Measurements from ENCODE around the gene PSKH1. TPM values are rescaled to one million over a fixed set of nuclear protein-coding genes. Genes with fewer than 3 reads are reported as not detected.

PSKH1 gene
- total RNA-seq, 1 donor from 2014 or later: 17.8 TPM

DNA sequence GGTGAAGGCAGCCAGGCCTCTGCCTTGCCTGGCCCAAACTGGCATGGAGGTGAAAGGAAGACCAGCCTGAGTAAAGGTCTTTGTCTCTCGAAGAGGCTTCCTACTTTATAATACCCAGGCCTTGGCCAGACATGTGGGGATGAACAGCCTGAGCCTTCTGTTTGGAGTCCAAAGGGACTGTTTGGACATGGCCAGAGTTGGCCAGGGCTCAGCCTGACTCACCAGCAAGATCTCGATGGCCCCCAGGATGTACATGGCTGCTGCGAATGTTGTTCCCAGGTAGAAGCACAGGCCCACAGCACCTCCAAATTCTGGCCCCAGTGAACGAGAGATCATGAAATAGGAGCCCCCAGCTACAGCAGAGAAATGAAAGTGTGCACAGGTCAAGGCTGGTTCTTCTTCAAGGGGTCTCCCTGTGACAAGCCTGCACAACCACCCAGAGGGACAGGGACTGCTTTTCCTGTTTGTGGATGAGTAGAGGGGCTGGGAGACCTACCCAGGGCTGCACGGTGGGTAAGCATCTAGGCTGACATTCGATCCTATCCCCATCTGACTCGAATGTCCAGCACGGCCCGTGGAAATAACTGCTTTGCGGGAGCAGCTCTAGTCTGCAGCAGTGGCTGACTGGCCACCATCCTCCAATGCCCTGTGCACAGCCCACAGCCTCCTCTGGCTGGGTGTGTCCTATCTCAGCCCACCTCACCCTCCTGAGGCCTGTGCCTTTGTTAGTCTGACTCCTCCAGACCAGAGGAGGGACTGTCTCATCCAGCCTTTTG, 61.6 kb downstream of the PSKH1 start:
- Mint-ChIP-seq H3K4me3 (no peak overlapping the region), H3K4me1 (ENCODE audit: low read depth) (no peaks in the 10 kb centered on the region), H3K36me3 (ENCODE audit: low read depth) (peaks cover 8% of the 10 kb centered on the region), H3K27me3 (ENCODE audit: insufficient read depth) (no peaks in the 10 kb centered on the region), H3K27ac (no peak overlapping the region), H3K9me3 (no peaks in the 10 kb centered on the region)
- intact Hi-C loops (cut with micrococcal nuclease): no loop called here
- no peak for DNase-seq (ENCODE audit: low spot score)

DNA sequence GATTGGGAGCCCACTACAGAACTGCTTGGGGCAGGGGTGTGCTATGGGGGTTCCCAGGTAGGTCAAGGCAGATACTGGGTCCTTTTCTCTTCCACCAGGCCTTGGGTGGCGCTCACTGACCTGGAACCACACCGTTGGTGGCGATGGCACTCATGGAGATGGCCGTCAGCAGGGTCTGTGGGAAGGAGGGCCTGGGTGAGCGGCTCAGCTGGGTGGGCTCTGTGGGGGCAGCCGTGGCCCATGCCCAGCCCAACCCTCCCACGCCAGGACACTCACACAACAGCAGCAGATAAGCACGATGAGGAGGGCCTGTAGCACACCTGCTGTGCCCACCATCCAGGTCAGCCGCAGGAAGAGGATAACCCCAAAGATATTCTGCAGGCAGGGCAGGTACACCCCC, 64.6 kb downstream of the PSKH1 start:
- no peak for DNase-seq (ENCODE audit: low spot score)
- intact Hi-C loops (cut with micrococcal nuclease): no loop called here
- no peaks in the 10 kb centered on the region for H3K27me3 Mint-ChIP-seq (ENCODE audit: insufficient read depth)
- no peak overlapping the region for H3K4me3 Mint-ChIP-seq
- no peak overlapping the region for H3K27ac Mint-ChIP-seq
- peaks cover 14% of the 10 kb centered on the region for H3K36me3 Mint-ChIP-seq (ENCODE audit: low read depth)
- peaks cover 2% of the 10 kb centered on the region for H3K4me1 Mint-ChIP-seq (ENCODE audit: low read depth)
- no peaks in the 10 kb centered on the region for H3K9me3 Mint-ChIP-seq

GRCh38 chr16:67959536-67960329, 66.7 kb downstream of the PSKH1 start:
- Mint-ChIP-seq H3K27me3 (ENCODE audit: insufficient read depth) (no peaks in the 10 kb centered on the region), H3K4me1 (ENCODE audit: low read depth) (peaks cover 7% of the 10 kb centered on the region), H3K4me3 (no peak overlapping the region), H3K9me3 (no peaks in the 10 kb centered on the region), H3K36me3 (ENCODE audit: low read depth) (peaks cover 18% of the 10 kb centered on the region), H3K27ac (no peak overlapping the region)
- intact Hi-C loops (cut with micrococcal nuclease): no loop called here
- DNase-seq (ENCODE audit: low spot score): no peak

DNA sequence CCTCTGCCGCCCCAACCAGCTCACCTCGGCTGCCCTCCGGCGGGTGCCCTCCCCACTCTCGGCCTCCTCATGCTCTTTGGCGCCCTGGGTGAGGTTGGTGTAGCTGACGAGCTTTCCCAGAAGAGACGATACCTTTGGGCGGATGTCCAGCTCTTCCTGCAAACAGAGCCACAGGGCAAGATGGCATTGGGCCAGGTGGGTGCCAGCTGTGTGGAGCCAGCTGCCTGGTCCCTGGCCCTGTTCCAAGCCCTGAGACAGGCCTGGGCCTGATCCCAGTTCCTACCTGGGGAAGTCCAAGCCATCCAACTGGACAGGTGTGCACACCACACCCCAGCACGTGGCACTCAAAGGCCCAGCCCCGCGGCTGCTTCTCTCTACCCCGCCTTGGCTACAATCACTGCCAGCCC, 68.5 kb downstream of the PSKH1 start:
- intact Hi-C loops (cut with micrococcal nuclease): no loop called here
- no peaks in the 10 kb centered on the region for H3K9me3 Mint-ChIP-seq

DNA sequence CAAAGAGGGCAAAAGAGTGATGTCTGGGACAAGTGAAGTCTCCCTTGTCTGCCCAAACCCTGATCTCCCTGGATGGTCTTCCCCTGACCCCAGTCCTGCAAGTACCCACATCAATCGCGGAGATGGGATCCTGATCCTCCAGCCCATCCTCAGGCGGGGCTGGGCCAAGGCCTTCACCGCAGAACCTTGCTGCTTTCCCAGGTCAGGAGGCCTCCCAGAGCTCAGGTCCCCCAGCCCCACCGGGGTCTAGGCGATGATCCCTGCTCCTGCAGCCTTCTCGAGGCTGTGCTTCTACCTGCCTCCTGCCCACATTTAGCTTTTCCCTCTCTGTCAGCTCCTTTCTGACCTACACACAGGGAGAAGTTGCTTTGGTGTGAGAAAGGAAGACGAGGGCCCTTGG, 69.1 kb downstream of the PSKH1 start:
- no peaks in the 10 kb centered on the region for H3K9me3 Mint-ChIP-seq
- intact Hi-C loops (cut with micrococcal nuclease): no loop called here
- no peak overlapping the region for H3K27ac Mint-ChIP-seq

More for the DNA sequence above, 68.5 kb downstream of the PSKH1 start:
- Mint-ChIP-seq H3K4me1 (ENCODE audit: low read depth) (peaks cover 22% of the 10 kb centered on the region), H3K4me3 (no peak overlapping the region), H3K27ac (no peak overlapping the region), H3K27me3 (ENCODE audit: insufficient read depth) (no peaks in the 10 kb centered on the region), H3K36me3 (ENCODE audit: low read depth) (peaks cover 18% of the 10 kb centered on the region)
- DNase-seq (ENCODE audit: low spot score): no peak

DNA sequence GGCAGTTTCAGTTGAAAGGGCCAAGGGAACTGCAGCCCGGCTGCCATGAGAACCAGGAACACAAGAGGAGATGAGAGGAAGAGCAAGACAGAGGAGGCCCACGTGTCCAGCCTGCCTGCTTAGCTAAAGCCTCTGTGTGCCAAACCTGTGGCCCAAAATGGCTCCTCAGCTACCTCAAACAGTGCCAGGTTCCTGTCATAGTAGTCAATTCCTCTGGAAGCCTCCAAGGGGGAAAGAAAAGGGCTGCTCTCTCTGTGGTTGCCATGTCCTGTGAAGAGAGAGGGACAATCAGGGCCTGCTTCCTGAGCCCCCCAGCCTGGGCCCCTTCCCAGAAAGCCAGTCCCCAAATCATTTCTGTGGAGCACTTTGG, 70.2 kb downstream of the PSKH1 start:
- no peak overlapping the region for H3K27ac Mint-ChIP-seq
- no peaks in the 10 kb centered on the region for H3K9me3 Mint-ChIP-seq
- intact Hi-C loops (cut with micrococcal nuclease): no loop called here
- no peak for DNase-seq (ENCODE audit: low spot score)
- H3K4me3 Mint-ChIP-seq: no peak overlapping the region
- H3K4me1 Mint-ChIP-seq (ENCODE audit: low read depth): peaks cover 36% of the 10 kb centered on the region
- H3K27me3 Mint-ChIP-seq (ENCODE audit: insufficient read depth): no peaks in the 10 kb centered on the region
- H3K36me3 Mint-ChIP-seq (ENCODE audit: low read depth): peaks cover 19% of the 10 kb centered on the region

More for the DNA sequence above, 69.1 kb downstream of the PSKH1 start:
- Mint-ChIP-seq H3K36me3 (ENCODE audit: low read depth) (peaks cover 18% of the 10 kb centered on the region), H3K27me3 (ENCODE audit: insufficient read depth) (no peaks in the 10 kb centered on the region), H3K4me1 (ENCODE audit: low read depth) (peaks cover 28% of the 10 kb centered on the region), H3K4me3 (no peak overlapping the region)
- no peak for DNase-seq (ENCODE audit: low spot score)

DNA sequence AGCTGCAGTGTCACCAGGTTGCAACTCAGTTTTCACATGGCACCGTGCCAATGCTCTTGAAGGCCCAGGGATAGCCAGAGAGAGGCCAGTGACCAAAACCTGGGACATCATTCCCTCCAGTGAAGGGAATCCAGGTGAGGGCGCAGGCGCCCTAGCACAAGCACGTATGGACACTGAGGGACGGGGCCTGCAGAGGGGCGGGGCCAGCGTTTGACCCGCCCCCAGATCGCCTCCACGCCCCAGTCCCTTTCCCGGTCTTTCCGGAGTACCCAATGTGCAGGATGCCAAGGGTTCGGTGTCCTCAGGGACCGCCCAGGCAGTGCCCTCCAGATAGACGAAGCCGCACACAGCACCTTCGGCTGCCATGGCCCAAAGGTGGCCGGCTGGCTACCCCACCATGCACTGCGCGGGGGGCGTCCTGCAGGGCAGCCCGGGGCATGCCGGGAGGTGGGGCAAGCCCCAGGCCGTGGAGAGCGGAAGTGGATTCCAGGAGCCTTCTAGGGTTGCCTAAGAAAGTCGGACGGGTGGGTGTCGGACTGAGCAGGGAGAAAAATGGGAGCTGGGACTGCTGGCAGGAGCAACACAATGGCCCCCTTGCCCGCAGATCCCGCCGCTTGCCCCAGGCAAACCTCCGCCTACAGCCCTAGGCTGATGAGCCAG, 70.7 kb downstream of the PSKH1 start:
- Mint-ChIP-seq H3K4me3 (no peak overlapping the region), H3K27me3 (ENCODE audit: insufficient read depth) (no peaks in the 10 kb centered on the region), H3K36me3 (ENCODE audit: low read depth) (peaks cover 15% of the 10 kb centered on the region), H3K4me1 (ENCODE audit: low read depth) (peaks cover 36% of the 10 kb centered on the region), H3K27ac (no peak overlapping the region), H3K9me3 (no peaks in the 10 kb centered on the region)
- intact Hi-C loops (cut with micrococcal nuclease): no loop called here
- DNase-seq (ENCODE audit: low spot score): no peak

DNA sequence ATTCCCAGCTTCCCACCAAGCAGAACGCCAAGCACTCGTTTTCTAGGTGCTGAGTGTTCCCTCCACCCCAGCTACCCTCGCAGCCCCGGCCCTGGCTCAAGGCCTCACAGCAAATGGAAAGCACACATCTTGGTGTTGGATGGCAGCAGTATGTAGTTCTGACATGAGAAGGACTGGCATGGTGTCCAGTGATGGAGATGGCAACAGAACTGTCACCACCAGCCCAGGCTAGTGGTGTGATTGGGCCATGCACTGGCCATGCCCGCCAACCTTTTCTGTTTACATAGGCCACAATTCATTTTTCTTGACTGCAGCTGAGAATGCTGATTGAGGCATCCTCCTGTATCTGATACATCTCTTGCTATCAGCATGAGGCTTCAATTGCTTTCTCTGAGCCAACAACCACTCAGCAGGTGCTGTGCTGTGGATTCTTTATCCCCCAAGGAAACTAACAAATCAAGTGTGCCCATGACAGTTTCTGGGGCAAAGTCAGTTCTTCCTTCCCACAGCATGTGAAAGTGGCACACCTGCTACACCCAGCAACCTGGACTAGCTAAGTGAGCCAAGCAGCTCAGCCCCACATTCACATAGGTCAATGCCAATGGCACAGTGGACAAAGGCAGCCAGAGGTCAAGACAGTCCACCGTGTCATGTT, 71.5 kb downstream of the PSKH1 start:
- Mint-ChIP-seq H3K27ac (peak overlapping the region; percentile 74), H3K4me3 (no peak overlapping the region), H3K9me3 (no peaks in the 10 kb centered on the region), H3K27me3 (ENCODE audit: insufficient read depth) (no peaks in the 10 kb centered on the region), H3K4me1 (ENCODE audit: low read depth) (peaks cover 44% of the 10 kb centered on the region), H3K36me3 (ENCODE audit: low read depth) (peaks cover 15% of the 10 kb centered on the region)
- intact Hi-C loops (cut with micrococcal nuclease): no loop called here
- DNase-seq (ENCODE audit: low spot score): no peak

- no peaks in the 10 kb centered on the region for H3K27me3 Mint-ChIP-seq (ENCODE audit: insufficient read depth)
- H3K36me3 Mint-ChIP-seq (ENCODE audit: low read depth): peaks cover 13% of the 10 kb centered on the region
- DNase-seq (ENCODE audit: low spot score): no peak
- intact Hi-C loops (cut with micrococcal nuclease): no loop called here
- peaks cover 47% of the 10 kb centered on the region for H3K4me1 Mint-ChIP-seq (ENCODE audit: low read depth)
- H3K4me3 Mint-ChIP-seq: peak overlapping the region; percentile 99
- no peaks in the 10 kb centered on the region for H3K9me3 Mint-ChIP-seq
- peak overlapping the region; percentile 7 for H3K27ac Mint-ChIP-seq
Observed at GRCh38 chr16:67965668-67966548, 72.9 kb downstream of the PSKH1 start.

DNA sequence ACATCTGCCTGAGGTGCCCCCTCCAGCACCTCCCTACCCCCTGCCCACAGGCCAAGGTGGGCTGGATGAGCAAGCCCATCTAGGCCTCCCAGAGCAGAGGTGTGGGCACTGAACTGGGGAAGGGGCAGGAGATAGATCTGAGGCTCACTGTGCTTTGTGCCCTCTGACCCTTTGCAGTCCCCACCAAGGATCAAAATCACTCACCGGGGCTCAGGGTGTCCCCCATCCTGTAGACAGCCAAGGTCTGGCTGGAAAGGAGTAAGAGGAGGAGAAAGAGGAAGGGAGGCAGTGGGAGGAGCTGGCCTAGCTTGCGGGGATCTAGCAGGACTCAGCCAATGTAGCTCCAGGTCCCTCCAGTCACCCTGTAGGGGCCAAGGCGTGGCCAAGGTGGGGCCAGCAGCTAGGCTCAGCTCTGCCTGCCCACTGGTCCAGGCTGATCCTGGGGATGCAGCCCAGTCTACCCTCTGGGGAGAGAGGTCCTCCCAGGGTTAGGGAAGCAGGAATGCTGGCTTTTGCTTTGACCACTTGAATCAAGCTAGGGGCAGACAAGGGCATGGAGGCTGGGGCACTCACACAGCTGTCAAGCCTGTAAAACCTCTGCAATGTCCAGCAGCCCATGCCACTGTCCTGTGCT, 73.6 kb downstream of the PSKH1 start:
- H3K27me3 Mint-ChIP-seq (ENCODE audit: insufficient read depth): no peaks in the 10 kb centered on the region
- peaks cover 47% of the 10 kb centered on the region for H3K4me1 Mint-ChIP-seq (ENCODE audit: low read depth)
- peaks cover 13% of the 10 kb centered on the region for H3K36me3 Mint-ChIP-seq (ENCODE audit: low read depth)
- intact Hi-C loops (cut with micrococcal nuclease): no loop called here
- no peaks in the 10 kb centered on the region for H3K9me3 Mint-ChIP-seq
- peak overlapping the region; percentile 86 for H3K27ac Mint-ChIP-seq
- peak overlapping the region; percentile 99 for H3K4me3 Mint-ChIP-seq
- no peak for DNase-seq (ENCODE audit: low spot score)

GRCh38 chr16:67967183-67967957, 74.3 kb downstream of the PSKH1 start:
- no peaks in the 10 kb centered on the region for H3K27me3 Mint-ChIP-seq (ENCODE audit: insufficient read depth)
- intact Hi-C loops (cut with micrococcal nuclease): no loop called here
- DNase-seq (ENCODE audit: low spot score): no peak
- H3K27ac Mint-ChIP-seq: peak overlapping the region; percentile 96
- H3K4me1 Mint-ChIP-seq (ENCODE audit: low read depth): peaks cover 47% of the 10 kb centered on the region
- H3K36me3 Mint-ChIP-seq (ENCODE audit: low read depth): peaks cover 7% of the 10 kb centered on the region
- peak overlapping the region; percentile 99 for H3K4me3 Mint-ChIP-seq
- H3K9me3 Mint-ChIP-seq: no peaks in the 10 kb centered on the region
